SK-N-MC (cell line): ENCODE data around the gene CDKN1B.

ENCODE experiments used
- DNase-seq: peaks from one replicate; pipeline ENCODE4 v3.0.0-alpha.2; 2011; ENCODE audit warnings: low read depth, low spot score
- H3K27ac ChIP-seq: fragments of 200-600 bp; sonication (generic); 2 replicates; pipeline ENCODE4 v1.5.1; 2016; ENCODE audit warnings: mixed run types
- H3K36me3 ChIP-seq: fragments of 200-600 bp; sonication (generic); 2 replicates; pipeline ENCODE4 v1.6.1; 2017; ENCODE audit warnings: antibody characterized with exemption, low read length, mixed read lengths; ENCODE audit not compliant: insufficient read depth
- H3K4me3 ChIP-seq: fragments of 200-600 bp; sonication (generic); 2 replicates; pipeline ENCODE4 v1.5.1; 2016
- H3K9ac ChIP-seq: fragments of 200-600 bp; sonication (generic); 2 replicates; pipeline ENCODE4 v1.8.0; 2017; ENCODE audit warnings: mixed run types, mixed read lengths; ENCODE audit not compliant: insufficient read length
- H3K9me3 ChIP-seq: fragments of 200-600 bp; sonication (generic); 2 replicates; pipeline ENCODE4 v1.6.1; 2017; ENCODE audit warnings: low read depth, mild to moderate bottlenecking, antibody characterized with exemption, low read length, moderate library complexity, mixed read lengths
- EZH2 ChIP-seq: fragments of 200-600 bp; sonication (generic); IDR thresholded peaks from one replicate; pipeline ENCODE4 v1.6.1; 2017; ENCODE audit warnings: antibody characterized with exemption
- FOXP2 ChIP-seq: optimal IDR thresholded peaks from 2 replicates; pipeline ENCODE3; 2011; ENCODE audit warnings: mild to moderate bottlenecking, moderate library complexity; ENCODE audit not compliant: insufficient read depth; ENCODE audit errors: extremely low read length, control extremely low read depth
- POLR2AphosphoS5 ChIP-seq: IDR thresholded peaks from 2 replicates; pipeline ENCODE4 v1.6.1; 2012; ENCODE audit warnings: mild to moderate bottlenecking, low read depth, low read length, borderline replicate concordance

The CDKN1B gene

GRCh38 chr12:12714276-12715021 is 2.7 kb upstream of the CDKN1B start:
- H3K9me3 ChIP-seq, result no peaks in the 10 kb centered on the region
- peaks cover 8% of the 10 kb centered on the region for H3K36me3 ChIP-seq
- no peak for DNase-seq
- TF ChIP-seq EZH2 (no peak), POLR2AphosphoS5 (no peak), FOXP2 (no peak)
- H3K4me3 ChIP-seq, result no peak overlapping the region
- no peak overlapping the region for H3K27ac ChIP-seq
- H3K9ac ChIP-seq, result no peak overlapping the region

- H3K27ac ChIP-seq, result no peak overlapping the region
- no peak overlapping the region for H3K4me3 ChIP-seq
- TF ChIP-seq POLR2AphosphoS5, result no peak
- TF ChIP-seq EZH2, result no peak
- no peak for TF ChIP-seq FOXP2
- peaks cover 14% of the 10 kb centered on the region for H3K36me3 ChIP-seq
- no peaks in the 10 kb centered on the region for H3K9me3 ChIP-seq
- no peak for DNase-seq
- H3K9ac ChIP-seq, result no peak overlapping the region
Measured at GRCh38 chr12:12715128-12715458, 2.1 kb upstream of the CDKN1B start.

- Histone ChIP-seq H3K9ac (no peak overlapping the region), H3K4me3 (peak overlapping the region; percentile 97; the same call in 1 of the 2 replicates), H3K36me3 (peaks cover 18% of the 10 kb centered on the region), H3K9me3 (no peaks in the 10 kb centered on the region), H3K27ac (peak overlapping the region; percentile 43; the same call in 1 of the 2 replicates)
- DNase-seq, result no peak
- no peak for TF ChIP-seq EZH2
- no peak for TF ChIP-seq FOXP2
- TF ChIP-seq POLR2AphosphoS5, result no peak
Measured at GRCh38 chr12:12715459-12716150, 1.6 kb upstream of the CDKN1B start.

GRCh38 chr12:12716151-12716792 is 896 bp upstream of the CDKN1B start:
- Histone ChIP-seq H3K36me3 (peaks cover 25% of the 10 kb centered on the region), H3K9ac (peak overlapping the region; percentile 98), H3K4me3 (peak overlapping the region; percentile 97), H3K27ac (peak overlapping the region; percentile 86), H3K9me3 (no peaks in the 10 kb centered on the region)
- DNase-seq, result no peak
- TF ChIP-seq POLR2AphosphoS5, result no peak
- TF ChIP-seq EZH2, result no peak
- no peak for TF ChIP-seq FOXP2

GRCh38 chr12:12717586-12718380 is 615 bp downstream of the CDKN1B start:
- no peak for DNase-seq
- Histone ChIP-seq H3K36me3 (peaks cover 37% of the 10 kb centered on the region), H3K9me3 (no peaks in the 10 kb centered on the region), H3K9ac (peak overlapping the region; percentile 98), H3K4me3 (peak overlapping the region; percentile 97), H3K27ac (peak overlapping the region; percentile 86)
- TF ChIP-seq EZH2, result no peak
- TF ChIP-seq FOXP2, result no peak
- TF ChIP-seq POLR2AphosphoS5, result no peak

- Histone ChIP-seq H3K36me3 (peaks cover 39% of the 10 kb centered on the region), H3K9ac (peak overlapping the region; percentile 98), H3K4me3 (peak overlapping the region; percentile 97), H3K9me3 (no peaks in the 10 kb centered on the region), H3K27ac (peak overlapping the region; percentile 86; the same call in 1 of the 2 replicates)
- no peak for DNase-seq
- TF ChIP-seq EZH2 (no peak), FOXP2 (no peak)
Measured at GRCh38 chr12:12718381-12718759, 1.2 kb downstream of the CDKN1B start.

- TF ChIP-seq FOXP2, result no peak
- no peak for TF ChIP-seq POLR2AphosphoS5
- no peak for TF ChIP-seq EZH2
- Histone ChIP-seq H3K9me3 (no peaks in the 10 kb centered on the region), H3K27ac (peak overlapping the region; percentile 98; the same call in 1 of the 2 replicates), H3K4me3 (peak overlapping the region; percentile 97), H3K9ac (peak overlapping the region; percentile 98), H3K36me3 (peaks cover 39% of the 10 kb centered on the region)
- no peak for DNase-seq
Measured at GRCh38 chr12:12718853-12719252, 1.7 kb downstream of the CDKN1B start.

- Histone ChIP-seq H3K4me3 (peak overlapping the region; percentile 97), H3K9ac (peak overlapping the region; percentile 98), H3K9me3 (no peaks in the 10 kb centered on the region), H3K27ac (peak overlapping the region; percentile 98), H3K36me3 (peaks cover 39% of the 10 kb centered on the region)
- TF ChIP-seq EZH2 (no peak), POLR2AphosphoS5 (no peak), FOXP2 (no peak)
- DNase-seq, result no peak
Measured at GRCh38 chr12:12719496-12719895, 2.3 kb downstream of the CDKN1B start.
